H9 (cell line): ENCODE results near the gene NTRK3. TPM values are rescaled to one million over a fixed set of nuclear protein-coding genes. Genes with fewer than 3 reads are reported as not detected.

ENCODE experiments used
- DNase-seq: peaks from one replicate; pipeline ENCODE4 v3.0.0-alpha.2; 2017
- H2AFZ ChIP-seq: one replicate; pipeline ENCODE4 v1.6.1; 2013; ENCODE audit warnings: mild to moderate bottlenecking, low read length, control low read depth, moderate library complexity
- H2AK5ac ChIP-seq: 2 replicates; pipeline ENCODE4 v1.6.1; 2013; ENCODE audit warnings: low read length, control low read depth, mixed read lengths; ENCODE audit not compliant: insufficient read length
- H2BK120ac ChIP-seq: one replicate; pipeline ENCODE4 v1.6.1; 2013; ENCODE audit warnings: low read depth, mild to moderate bottlenecking, low read length, control low read depth, inconsistent platforms; ENCODE audit not compliant: poor library complexity, severe bottlenecking
- H2BK12ac ChIP-seq: 2 replicates; pipeline ENCODE4 v1.6.1; 2013; ENCODE audit warnings: low read length, control low read depth, mixed read lengths, low read depth; ENCODE audit not compliant: insufficient read length
- H2BK15ac ChIP-seq: 2 replicates; pipeline ENCODE4 v1.6.1; 2013; ENCODE audit warnings: low read depth, low read length, control low read depth
- H2BK20ac ChIP-seq: one replicate; pipeline ENCODE4 v1.6.1; 2013; ENCODE audit warnings: low read depth, mild to moderate bottlenecking, low read length, control low read depth, inconsistent platforms; ENCODE audit not compliant: poor library complexity, severe bottlenecking
- H2BK5ac ChIP-seq: 2 replicates; pipeline ENCODE4 v1.6.1; 2013; ENCODE audit warnings: low read length, control low read depth, mixed read lengths; ENCODE audit not compliant: insufficient read length
- H3K14ac ChIP-seq: 2 replicates; pipeline ENCODE4 v1.6.1; 2013; ENCODE audit warnings: low read length, control low read depth; ENCODE audit not compliant: insufficient read depth
- H3K18ac ChIP-seq: 2 replicates; pipeline ENCODE4 v1.6.1; 2013; ENCODE audit warnings: low read depth, mild to moderate bottlenecking, mixed read lengths, low read length, control low read depth; ENCODE audit not compliant: insufficient read length
- H3K23ac ChIP-seq: 2 replicates; pipeline ENCODE4 v1.6.1; 2013; ENCODE audit warnings: low read length, control low read depth, mixed read lengths, low read depth; ENCODE audit not compliant: insufficient read length
- H3K23me2 ChIP-seq: 2 replicates; pipeline ENCODE4 v1.6.1; 2013; ENCODE audit warnings: low read depth, mild to moderate bottlenecking, mixed read lengths, low read length, control low read depth; ENCODE audit not compliant: insufficient read length, poor library complexity, severe bottlenecking
- H3K27ac ChIP-seq: 2 replicates; pipeline ENCODE4 v1.5.1; 2013; ENCODE audit warnings: low read length, control low read depth, mixed read lengths, low read depth; ENCODE audit not compliant: insufficient read length
- H3K27me3 ChIP-seq: 2 replicates; pipeline ENCODE4 v1.6.1; 2013; ENCODE audit warnings: low read length, control low read depth, inconsistent platforms; ENCODE audit not compliant: insufficient read depth
- H3K4ac ChIP-seq: 2 replicates; pipeline ENCODE4 v1.6.1; 2013; ENCODE audit warnings: low read depth, mild to moderate bottlenecking, control low read depth, inconsistent platforms, low read length, moderate library complexity
- H3K4me1 ChIP-seq: 2 replicates; pipeline ENCODE4 v1.6.1; 2013; ENCODE audit warnings: low read length, control low read depth, inconsistent platforms; ENCODE audit not compliant: insufficient read depth
- H3K4me2 ChIP-seq: 2 replicates; pipeline ENCODE4 v1.6.1; 2013; ENCODE audit warnings: low read length, control low read depth, mixed read lengths; ENCODE audit not compliant: insufficient read length, insufficient read depth
- H3K56ac ChIP-seq: 2 replicates; pipeline ENCODE4 v1.6.1; 2013; ENCODE audit warnings: low read depth, mild to moderate bottlenecking, mixed read lengths, low read length, control low read depth; ENCODE audit not compliant: insufficient read length
- H3K79me1 ChIP-seq: 2 replicates; pipeline ENCODE4 v1.6.1; 2013; ENCODE audit warnings: low read depth, mild to moderate bottlenecking, moderate library complexity, low read length, control low read depth, inconsistent platforms; ENCODE audit not compliant: insufficient read depth, poor library complexity, severe bottlenecking
- H3K79me2 ChIP-seq: 2 replicates; pipeline ENCODE4 v1.6.1; 2013; ENCODE audit warnings: low read length, control low read depth, inconsistent platforms; ENCODE audit not compliant: insufficient read depth
- H3K9ac ChIP-seq: 2 replicates; pipeline ENCODE4 v1.6.1; 2013; ENCODE audit warnings: low read length, control low read depth, mixed read lengths; ENCODE audit not compliant: insufficient read length; ENCODE audit errors: extremely low read depth
- H3K9me3 ChIP-seq: one replicate; pipeline ENCODE4 v1.6.1; 2013; ENCODE audit warnings: low read depth, low read length, inconsistent platforms; ENCODE audit not compliant: control insufficient read depth
- H3T11ph ChIP-seq: one replicate; pipeline ENCODE4 v1.6.1; 2013; ENCODE audit warnings: mild to moderate bottlenecking, low read length, control low read depth, inconsistent platforms
- H4K20me1 ChIP-seq: one replicate; pipeline ENCODE4 v1.6.1; 2013; ENCODE audit not compliant: control insufficient read depth, insufficient read length, insufficient read depth
- H4K5ac ChIP-seq: 2 replicates; pipeline ENCODE4 v1.6.1; 2013; ENCODE audit warnings: low read depth, mild to moderate bottlenecking, mixed read lengths, low read length, control low read depth; ENCODE audit not compliant: insufficient read length
- H4K8ac ChIP-seq: replicated peaks from 2 replicates; pipeline ENCODE4 v1.6.1; 2013; ENCODE audit warnings: low read length, control low read depth, mixed read lengths, low read depth; ENCODE audit not compliant: insufficient read length
- H4K91ac ChIP-seq: 2 replicates; pipeline ENCODE4 v1.6.1; 2013; ENCODE audit warnings: low read depth, mild to moderate bottlenecking, moderate library complexity, mixed read lengths, low read length, control low read depth; ENCODE audit not compliant: insufficient read length
- H3K27ac Mint-ChIP-seq, 3 experiments: 2 replicates in 2 of 3; 3 replicates in 1 of 3; pipeline ENCODE4 v1.8.0; 2020 to 2021; ENCODE audit warnings: mixed read lengths in 3 of 3, mild to moderate bottlenecking in 1 of 3, moderate library complexity in 1 of 3
- H3K27me3 Mint-ChIP-seq: 2 replicates; pipeline ENCODE4 v1.8.0; 2021; ENCODE audit warnings: low read depth, mild to moderate bottlenecking, moderate library complexity, mixed read lengths
- H3K36me3 Mint-ChIP-seq, 3 experiments: 2 replicates in 2 of 3; 3 replicates in 1 of 3; pipeline ENCODE4 v1.8.0; 2020 to 2021; ENCODE audit warnings: low read depth in 3 of 3, mixed read lengths in 3 of 3; ENCODE audit not compliant: insufficient read depth in 1 of 3
- H3K4me1 Mint-ChIP-seq, 2 experiments: 2 replicates each; pipeline ENCODE4 v1.8.0; 2020; ENCODE audit warnings: mixed read lengths in 2 of 2
- H3K4me3 Mint-ChIP-seq, 2 experiments: 2 replicates in 1 of 2; 3 replicates in 1 of 2; pipeline ENCODE4 v1.8.0; 2020 to 2021; ENCODE audit warnings: mild to moderate bottlenecking in 2 of 2, mixed read lengths in 2 of 2, moderate library complexity in 1 of 2
- H3K9me3 Mint-ChIP-seq, 2 experiments: 2 replicates in 1 of 2; 3 replicates in 1 of 2; pipeline ENCODE4 v1.8.0; 2020; ENCODE audit warnings: mild to moderate bottlenecking in 2 of 2, mixed read lengths in 2 of 2, moderate library complexity in 1 of 2
- CTCF ChIP-seq: fragments of 200-600 bp; sonication (generic); conservative IDR thresholded peaks from 3 replicates; pipeline ENCODE4 v1.8.0; 2021; ENCODE audit warnings: antibody characterized with exemption, mild to moderate bottlenecking
- WGBS: extraction: QIAGEN DNeasy Blood & Tissue Kit; methylation state at CpG from one replicate; pipeline ENCODE4 v1.1.7; 2013; ENCODE audit warnings: missing lambda C conversion rate, low lambda C conversion rate, mixed read lengths; ENCODE audit not compliant: insufficient read length; ENCODE audit errors: extremely low coverage; 5-methylcytosine and 5-hydroxymethylcytosine counted together
- total RNA-seq: library from RNA; stranded (reverse); gene quantifications from 2 replicates; pipeline ENCODE4 v1.2.1, GENCODE V29; 2021

The NTRK3 gene
- total RNA-seq, 1 experiment from 2014 or later = 2.5 TPM

- H3K56ac ChIP-seq = no peak overlapping the region
- no peak overlapping the region for H3K4me3 Mint-ChIP-seq
- no peak overlapping the region for H3K9ac ChIP-seq
- no peak overlapping the region for H3K4me2 ChIP-seq
- no peaks in the 10 kb centered on the region for H3K4me1 ChIP-seq
- 0 out of 7 replicates have a peak, but pooled peaks cover 0 to 2% (median 0%) of the 10 kb centered on the region in 3 experiments for H3K36me3 Mint-ChIP-seq
- H3K23me2 ChIP-seq = no peaks in the 10 kb centered on the region
- no peak for DNase-seq
- no peak overlapping the region for H4K91ac ChIP-seq
- H3K79me2 ChIP-seq = no peaks in the 10 kb centered on the region
- no peak overlapping the region for H2AFZ ChIP-seq
- no peak overlapping the region for H4K5ac ChIP-seq
- peaks cover 0 to 3% of the 10 kb centered on the region in 2 experiments; a peak in 2 of 5 replicates for H3K9me3 Mint-ChIP-seq
- H3K27ac ChIP-seq = no peak overlapping the region
- peaks cover 12 to 17% of the 10 kb centered on the region in 2 experiments for H3K4me1 Mint-ChIP-seq
- H2BK5ac ChIP-seq = no peak overlapping the region
- H3K9me3 ChIP-seq = no peaks in the 10 kb centered on the region
- no peaks in the 10 kb centered on the region for H3K79me1 ChIP-seq
- no peaks in the 10 kb centered on the region for H3K27me3 ChIP-seq
- no peak overlapping the region for H2BK15ac ChIP-seq
- no peak overlapping the region for H4K8ac ChIP-seq
- no peaks in the 10 kb centered on the region for H4K20me1 ChIP-seq
- H2BK120ac ChIP-seq = no peak overlapping the region
- H3T11ph ChIP-seq = no peak overlapping the region
- TF ChIP-seq CTCF = no peak
- no peak overlapping the region for H2AK5ac ChIP-seq
- no CpG with 5 or more reads among the region's 7 CpGs for WGBS
- no peak overlapping the region for H2BK20ac ChIP-seq
- no peak overlapping the region for H2BK12ac ChIP-seq
- H3K4ac ChIP-seq = no peak overlapping the region
- H3K18ac ChIP-seq = no peak overlapping the region
- H3K23ac ChIP-seq = no peak overlapping the region
- no peaks in the 10 kb centered on the region; the same call in 1 of the 2 replicates for H3K27me3 Mint-ChIP-seq
- H3K14ac ChIP-seq = no peak overlapping the region
- H3K27ac Mint-ChIP-seq = no peak overlapping the region
Measured at GRCh38 chr15:88118741-88119140, 137.8 kb downstream of the NTRK3 start.
